GM18520 (cell line): ENCODE measurements around the gene GCNT1.
"Not testable (repeated sequence)": the region's sequence is repeated elsewhere in the genome, so short reads cannot be mapped to it uniquely, and the experiment has no call there.

Experiments
- ATAC-seq: cut with Tn5 transposase; IDR thresholded peaks from one replicate; pipeline ENCODE4 v1.9.1; 2021; ENCODE audit not compliant: unreplicated experiment

The GCNT1 gene

DNA sequence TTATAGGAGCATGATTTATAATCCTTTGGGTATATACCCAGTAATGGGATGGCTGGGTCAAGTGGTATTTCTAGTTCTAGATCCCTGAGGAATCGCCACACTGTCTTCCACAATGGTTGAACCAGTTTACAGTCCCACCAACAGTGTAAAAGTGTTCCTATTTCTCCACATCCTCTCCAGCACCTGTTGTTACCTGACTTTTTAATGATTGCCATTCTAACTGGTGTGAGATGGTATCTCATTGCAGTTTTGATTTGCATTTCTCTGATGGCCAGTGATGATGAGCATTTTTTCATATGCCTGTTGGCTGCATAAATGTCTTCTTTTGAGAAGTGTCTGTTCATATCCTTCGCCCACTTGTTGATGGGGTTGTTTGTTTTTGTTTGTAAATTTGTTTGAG lies 20.4 kb downstream of the GCNT1 start:
- not testable (repeated sequence) for ATAC-seq

DNA sequence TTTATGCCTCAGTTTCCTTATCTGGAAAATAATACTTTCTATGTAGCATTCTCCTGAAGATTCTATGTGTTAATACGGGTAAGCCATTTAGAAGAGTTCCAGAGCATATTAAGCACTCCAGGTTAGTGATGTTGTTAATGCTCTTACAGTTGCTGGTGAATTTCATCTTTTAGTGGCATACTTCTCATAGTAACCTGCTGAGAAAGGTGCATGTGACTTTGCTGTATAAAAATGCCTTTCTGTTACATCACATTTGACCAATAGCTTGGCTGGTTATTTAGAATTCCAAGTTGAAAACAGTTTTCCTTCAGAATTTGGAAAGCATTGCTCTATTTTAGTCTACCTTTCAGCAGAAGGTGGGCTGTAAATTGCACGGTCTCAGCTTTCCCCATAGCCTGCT lies 27.2 kb downstream of the GCNT1 start:
- no peak for ATAC-seq

DNA sequence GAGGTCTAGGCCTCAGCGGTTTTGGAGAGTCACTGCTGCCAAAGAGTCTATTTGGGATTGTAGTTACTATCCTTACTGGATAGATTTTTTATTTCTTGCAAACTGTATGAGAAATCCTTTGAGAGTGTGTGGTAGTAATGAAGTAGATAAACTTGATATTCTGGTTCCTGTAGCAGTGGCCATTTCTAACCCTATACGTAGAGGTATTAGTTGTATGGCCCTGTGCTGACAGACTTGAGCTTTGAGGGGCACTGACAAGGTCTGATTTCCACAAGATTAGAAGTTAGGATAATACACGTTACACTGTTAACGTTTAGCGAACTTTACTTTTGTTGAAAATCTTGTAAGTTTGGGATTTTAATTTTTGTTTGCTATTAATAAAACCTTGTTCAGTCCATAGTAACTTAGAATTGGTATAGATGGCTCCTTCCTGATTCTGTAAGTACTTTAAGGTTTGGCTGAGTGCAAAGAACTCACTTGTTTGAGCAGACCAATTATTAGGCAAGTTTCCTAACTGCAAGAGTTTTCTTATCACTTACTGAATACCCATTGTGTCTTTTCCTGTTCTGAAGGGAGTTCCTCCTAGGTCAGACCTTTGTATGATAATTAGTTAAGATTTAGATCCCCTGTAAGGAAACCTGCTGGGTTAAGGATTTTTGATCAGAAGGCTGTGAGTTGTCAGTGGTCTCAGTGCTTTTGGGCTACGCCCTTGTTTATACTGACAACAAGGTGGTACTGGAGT lies 31.4 kb downstream of the GCNT1 start:
- ATAC-seq: no peak

DNA sequence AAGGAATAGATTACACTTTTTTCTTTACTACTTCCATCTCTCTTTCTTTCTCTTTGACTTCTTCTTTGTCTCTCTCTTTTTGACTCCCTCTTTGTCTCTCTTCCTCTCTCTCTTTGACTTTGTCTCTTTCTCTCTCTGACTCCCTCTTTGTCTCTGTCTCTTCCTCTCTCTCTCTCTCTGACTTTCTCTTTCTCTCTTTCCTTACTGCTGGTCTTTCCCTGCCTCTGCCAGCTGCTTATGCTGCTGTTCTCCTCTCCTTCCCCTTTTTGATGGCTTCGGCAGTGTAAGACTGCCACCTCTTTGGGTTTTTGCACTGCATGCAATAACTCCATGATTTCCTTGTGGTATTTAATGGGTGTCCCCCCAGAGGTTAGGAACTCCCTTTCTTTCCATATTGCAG lies 32.1 kb downstream of the GCNT1 start:
- not testable (repeated sequence) for ATAC-seq

DNA sequence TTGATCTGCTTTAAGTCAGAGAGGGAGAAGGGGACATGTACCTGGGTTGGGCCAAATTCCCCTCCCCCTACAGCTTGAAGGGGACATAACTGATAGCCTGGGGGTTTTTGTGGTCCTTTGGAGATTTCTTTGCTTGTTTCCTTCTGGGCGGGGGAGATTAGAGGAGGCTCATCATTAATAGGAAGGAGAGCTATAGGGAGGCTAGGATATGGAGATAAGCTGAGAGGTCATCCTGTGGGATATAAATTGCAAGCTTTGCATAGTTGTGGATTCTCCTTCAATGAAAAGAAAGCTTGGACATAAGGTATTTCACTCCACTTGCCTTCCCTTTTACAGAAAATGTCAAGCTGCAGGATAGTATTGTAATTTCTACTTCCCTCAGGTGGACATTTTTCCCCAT lies 34.5 kb downstream of the GCNT1 start:
- not testable (repeated sequence) for ATAC-seq

DNA sequence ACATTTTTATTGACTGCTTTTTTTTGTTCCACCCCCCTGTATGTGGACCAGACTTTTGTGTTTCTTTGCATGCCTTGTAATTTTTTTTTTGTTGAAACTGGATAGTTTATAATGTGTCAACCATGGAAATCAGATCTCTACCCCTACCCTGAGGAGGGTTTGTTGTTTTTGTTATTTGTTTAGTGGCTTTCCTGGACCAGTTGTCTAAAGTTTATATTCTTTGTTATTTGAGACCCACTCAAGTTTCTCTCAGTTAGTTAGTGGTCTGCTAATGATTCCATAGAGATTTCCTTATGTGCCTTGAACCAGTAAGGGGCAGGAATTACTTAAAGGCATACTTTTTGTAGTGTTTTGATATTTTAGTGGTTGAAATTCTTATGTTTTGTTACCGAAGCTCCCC lies 41.1 kb downstream of the GCNT1 start:
- ATAC-seq: no peak

DNA sequence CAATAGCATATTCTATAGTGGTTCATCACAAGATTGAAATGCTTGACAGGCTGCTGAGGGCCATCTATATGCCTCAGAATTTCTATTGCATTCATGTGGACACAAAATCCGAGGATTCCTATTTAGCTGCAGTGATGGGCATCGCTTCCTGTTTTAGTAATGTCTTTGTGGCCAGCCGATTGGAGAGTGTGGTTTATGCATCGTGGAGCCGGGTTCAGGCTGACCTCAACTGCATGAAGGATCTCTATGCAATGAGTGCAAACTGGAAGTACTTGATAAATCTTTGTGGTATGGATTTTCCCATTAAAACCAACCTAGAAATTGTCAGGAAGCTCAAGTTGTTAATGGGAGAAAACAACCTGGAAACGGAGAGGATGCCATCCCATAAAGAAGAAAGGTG lies 43.8 kb downstream of the GCNT1 start:
- ATAC-seq: no peak

DNA sequence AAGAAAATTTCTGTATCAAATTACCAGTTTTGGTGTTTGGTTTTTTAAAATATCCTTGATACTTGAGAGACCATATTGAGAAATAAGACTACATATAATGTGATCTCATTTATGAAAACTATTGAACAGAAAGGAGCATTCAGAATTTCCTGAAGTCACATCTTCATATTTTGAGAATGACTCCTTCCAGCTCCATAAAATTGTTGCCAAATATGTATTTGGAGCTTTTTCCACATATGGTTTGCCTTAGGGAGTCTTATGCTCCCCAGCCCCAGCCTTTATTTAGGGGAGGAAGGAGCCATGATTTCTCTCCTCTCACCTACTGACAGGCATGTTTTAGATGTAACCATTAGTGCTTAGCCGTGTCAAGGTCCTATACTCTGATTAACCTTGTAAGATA lies 51.1 kb downstream of the GCNT1 start:
- ATAC-seq: no peak

DNA sequence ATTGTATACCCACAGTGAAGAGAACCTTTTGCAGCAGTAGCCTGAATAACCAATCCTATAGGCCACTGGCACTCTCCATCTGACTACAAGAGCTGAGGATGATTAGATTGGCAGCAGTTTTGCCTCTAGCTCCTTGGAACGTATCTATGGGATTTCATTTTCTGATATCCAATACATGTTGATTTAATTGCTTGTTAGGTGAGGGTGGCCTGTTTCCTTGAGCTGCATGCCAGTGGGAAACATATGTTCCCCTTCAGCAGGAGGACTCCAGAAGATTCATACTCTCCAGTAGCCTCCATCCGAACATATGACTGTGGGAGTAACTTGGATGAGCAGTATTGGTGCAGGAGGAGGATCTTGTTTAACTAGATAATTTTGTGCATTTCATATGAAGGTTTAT lies 51.5 kb downstream of the GCNT1 start:
- no peak for ATAC-seq

DNA sequence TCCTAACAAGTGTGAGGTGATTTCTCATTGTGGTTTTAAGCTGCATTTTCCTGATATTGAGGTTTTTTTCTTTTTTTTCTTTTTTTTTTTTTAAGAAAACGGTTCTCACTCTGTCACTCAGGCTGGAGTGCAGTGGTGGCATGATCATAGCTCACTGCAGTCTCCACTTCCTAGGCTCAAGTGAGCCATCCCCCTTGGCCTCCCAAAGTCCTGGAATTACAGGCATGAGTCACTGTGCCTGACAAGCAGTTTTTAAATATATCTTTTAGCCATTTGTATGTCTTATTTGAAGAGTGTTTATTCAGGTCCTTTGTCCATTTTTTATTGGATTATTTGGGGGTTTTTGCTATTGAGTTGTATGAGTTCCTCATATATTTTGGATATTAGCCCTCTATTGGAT lies 53.8 kb downstream of the GCNT1 start:
- no peak for ATAC-seq

DNA sequence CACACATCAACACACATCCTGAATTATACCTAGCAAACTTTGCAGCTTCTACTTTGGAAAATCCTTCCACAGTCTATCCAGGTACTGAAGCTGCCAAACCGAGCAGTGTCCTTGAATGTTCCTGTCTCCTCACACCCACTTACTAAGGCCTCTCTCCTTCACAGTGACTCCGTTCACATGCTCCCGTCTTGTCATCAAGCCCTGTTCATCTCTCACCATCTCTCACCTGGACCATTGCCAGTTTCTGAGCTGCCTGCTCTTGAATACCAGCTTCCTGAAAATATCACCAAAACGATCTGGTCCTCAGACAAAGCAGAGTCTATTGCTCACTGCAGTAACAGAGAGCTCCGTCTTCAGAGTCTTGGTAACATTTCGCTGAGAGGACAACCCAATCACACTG lies 57.4 kb downstream of the GCNT1 start:
- no peak for ATAC-seq

DNA sequence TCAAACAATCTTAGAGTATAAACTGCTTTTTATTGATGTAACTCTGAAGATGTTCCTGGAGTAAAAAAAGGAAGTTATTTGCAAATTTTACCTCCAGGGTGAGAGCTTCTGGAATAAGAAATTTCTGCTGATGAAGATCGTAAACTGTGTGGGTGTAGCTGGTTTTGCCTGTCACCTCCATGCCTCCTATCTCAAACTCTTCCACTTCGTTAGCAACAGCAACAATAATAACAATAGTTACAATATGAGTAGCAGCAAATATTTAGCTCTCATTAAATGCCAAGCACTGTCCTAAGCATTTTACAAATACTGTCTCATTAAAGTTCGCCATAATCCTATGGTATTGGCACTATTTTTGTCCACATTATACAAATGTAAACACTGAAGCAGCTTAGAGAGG lies 57.9 kb downstream of the GCNT1 start:
- no peak for ATAC-seq

DNA sequence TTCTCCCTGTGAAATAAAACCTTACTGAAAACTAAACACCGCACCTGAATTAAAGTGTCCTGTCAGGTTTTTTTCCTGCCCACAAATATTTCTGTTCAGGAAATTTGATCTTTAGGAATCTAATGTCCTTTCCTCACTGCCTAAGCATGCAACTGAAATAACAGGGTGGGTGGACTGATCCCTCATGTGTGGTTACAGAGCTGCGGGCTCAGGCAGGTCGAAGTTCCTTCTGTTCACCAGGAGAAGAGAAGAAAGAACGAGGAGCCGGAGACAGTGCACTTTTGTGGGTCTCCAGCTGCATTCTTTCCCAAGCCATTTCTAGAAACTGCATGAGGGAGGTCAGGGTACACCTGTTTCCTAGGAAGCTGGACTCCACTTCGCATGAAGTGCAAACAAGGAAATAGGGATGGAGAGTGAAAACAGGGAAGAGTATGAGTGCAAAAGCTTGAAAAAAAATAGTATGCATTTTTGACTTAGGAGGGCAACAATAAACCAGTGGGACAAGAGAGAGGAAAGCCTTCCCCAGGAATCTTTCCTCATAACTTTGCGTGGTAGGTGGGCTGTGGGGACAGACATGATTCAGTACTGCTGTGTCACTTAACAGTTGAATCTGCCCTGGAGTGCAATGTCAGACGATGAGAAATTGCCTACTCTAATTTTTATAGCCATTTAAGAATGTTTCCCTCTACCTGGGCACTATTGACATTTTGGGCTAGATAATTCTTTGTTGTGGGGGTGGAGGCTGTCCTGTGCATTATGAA lies 60.3 kb downstream of the GCNT1 start:
- no peak for ATAC-seq

DNA sequence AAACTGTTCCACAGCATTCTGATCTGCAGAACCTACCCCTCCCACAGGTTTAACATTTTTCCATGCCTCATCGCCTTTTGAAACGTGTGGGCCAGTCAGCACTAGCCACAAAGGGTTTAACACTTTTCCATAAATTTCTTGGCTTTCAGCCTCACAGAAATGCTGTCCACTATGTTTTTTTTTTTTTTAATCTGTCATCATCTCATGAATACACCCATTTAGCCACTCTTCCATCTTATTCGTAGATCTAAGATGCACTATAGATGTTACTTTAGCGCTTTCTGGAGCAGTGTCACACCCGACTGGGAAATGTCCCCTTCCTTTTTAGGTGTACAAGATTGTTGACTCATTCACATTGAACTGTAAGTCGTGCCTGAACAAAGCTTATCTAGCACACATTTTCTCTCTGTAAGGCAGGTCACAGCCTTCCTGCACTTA lies 62.3 kb downstream of the GCNT1 start:
- no peak for ATAC-seq

DNA sequence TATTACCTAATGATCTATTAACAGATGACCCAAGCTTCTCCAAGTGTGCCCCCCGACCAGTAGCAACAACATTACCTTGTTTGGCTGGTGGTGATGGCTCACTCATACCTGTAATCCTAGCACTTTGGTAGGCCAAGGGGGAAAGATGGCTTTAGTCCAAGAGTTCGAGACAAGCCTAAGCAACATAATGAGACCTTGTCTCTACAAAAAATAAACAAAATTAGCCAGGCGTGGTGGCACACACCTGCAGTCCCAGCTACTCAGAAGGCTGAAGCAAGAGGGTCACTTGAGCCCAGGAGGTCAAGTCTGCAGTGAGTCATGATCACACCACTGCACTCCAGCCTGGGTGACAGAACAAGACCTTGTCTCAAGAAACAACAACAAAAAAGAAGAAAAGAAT lies 62.9 kb downstream of the GCNT1 start:
- ATAC-seq: no peak

DNA sequence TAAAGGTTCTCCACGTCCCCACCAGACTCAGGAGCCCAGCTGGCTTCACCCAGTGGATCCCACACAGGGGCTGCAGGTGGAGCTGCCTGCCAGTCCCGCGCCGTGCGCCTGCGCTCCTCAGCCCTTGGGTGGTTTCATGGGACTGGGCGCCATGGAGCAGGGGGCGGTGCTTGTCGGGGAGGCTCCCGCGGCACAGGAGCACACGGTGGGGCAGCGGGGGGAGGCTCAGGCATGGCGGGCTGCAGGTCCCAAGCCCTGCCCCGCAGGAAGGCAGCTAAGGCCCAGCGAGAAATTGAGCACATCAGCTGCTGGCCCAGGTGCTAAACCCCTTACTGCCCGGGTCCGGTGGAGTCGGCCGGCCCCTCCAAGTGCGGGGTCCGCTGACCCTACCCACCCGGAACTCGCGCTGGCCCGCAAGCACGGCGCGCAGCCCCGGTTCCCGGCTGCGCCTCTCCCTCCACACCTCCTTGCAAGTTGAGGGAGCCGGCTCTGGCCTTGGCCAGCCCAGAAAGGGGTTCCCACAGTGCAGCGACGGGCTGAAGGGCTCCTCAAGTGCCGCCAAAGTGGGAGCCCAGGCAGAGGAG lies 64.7 kb downstream of the GCNT1 start:
- ATAC-seq: not testable (repeated sequence)

DNA sequence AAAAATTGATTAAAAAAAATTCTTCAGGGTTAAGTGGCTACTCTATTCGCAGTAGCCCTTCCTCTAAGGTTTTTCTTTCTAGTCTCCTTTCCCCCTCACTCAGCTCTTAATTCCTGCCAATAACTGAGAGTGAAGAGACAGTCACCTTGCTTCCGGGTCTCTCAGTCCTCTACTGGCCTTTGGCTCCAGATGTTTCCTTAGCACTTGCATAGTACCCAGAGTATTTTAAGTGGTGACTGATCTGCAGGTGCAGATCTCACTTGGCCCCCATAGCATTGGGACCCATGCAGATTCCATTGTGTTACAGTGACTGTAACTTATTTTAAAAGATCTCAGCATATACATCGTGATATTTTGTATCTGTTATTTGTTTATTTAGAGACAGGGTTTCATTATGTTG lies 66.2 kb downstream of the GCNT1 start:
- no peak for ATAC-seq

DNA sequence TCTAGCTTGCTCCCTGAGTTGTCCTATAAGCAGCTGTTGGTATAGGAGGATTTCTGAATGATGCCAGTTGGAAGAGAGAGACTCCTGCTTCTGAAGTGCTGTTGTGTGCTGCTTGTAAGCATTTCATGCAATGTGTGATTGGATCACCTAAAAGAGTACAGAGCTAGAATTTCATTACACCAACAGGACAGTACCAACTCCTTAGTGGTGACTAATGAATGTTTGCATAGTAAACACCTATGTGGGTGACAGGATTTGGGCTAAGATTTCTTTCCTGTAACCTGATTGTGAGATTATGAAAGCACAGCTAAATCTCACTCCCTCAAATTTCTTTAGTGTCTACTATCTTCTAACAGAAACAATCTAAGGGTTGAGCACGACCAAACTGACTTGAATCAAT lies 67.0 kb downstream of the GCNT1 start:
- no peak for ATAC-seq

DNA sequence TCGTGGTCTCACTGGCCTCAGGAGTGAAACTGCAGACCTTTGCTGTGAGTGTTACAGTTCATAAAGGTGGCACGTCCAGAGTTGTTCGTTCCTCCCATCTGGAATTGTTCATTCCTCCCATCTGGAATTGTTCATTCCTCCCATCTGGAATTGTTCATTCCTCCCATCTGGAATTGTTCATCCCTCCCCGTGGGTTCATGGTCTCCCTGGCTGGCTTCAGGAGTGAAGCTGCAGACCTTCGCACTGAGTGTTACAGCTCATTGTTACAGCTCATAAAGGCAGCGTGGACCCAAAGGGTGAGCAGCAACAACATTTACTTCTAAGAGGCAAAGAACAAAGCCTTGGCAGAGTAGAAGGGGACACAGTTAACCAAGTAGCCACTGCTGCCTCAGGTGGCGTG lies 69.1 kb downstream of the GCNT1 start:
- ATAC-seq: no peak

DNA sequence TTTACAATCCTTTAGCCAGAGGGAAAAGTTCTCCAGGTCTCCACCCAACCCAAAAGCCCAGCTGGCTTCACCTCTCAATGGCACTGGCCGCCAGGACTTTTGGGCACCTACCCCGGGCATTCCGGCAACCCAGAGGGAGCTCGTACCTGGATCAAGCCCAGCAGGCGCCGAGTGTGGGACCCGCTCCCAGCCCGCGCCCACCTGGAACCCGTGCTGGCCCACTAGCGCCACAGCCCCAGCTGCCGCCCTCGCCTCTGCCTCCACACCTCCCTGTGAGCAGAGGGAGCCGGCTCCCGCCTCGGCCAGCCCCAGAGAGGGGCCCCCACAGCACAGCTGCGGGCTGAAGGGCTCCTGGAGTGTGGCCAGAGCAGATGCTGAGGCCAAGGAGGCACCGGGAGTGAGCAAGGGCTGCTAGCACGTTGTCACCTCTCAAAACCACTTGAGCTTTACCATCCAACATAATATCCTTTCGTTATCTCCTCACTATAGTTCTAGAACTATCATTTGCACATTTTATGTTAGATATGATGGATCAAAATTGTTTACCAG lies 69.7 kb downstream of the GCNT1 start:
- no peak for ATAC-seq

DNA sequence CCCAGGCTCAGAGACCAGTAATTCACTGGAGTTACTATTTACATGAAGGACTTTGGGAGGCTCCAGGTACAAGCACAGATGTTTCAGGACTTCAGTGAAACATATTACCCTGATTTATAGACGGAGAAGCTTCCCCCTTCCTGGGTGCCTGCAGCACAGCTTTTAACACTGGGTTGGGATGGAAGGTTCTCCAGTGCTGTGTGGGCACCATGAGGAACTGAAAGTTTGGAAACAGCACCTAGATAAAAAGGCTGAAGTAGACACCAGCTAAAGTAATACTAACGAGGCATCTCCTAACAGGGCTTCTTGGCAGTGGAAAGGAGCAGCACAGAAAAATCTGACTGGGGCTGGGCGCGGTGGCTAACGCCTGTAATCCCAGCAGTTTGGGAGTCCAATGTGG lies 70.7 kb downstream of the GCNT1 start:
- no peak for ATAC-seq
